Mesenchymal stem cell (in vitro differentiated cells and primary cell): Measurements from ENCODE around the gene CACNA1S.

Source experiments
- DNase-seq: peaks from one replicate; pipeline ENCODE4 v3.0.0-alpha.2; 2013
- H2AFZ ChIP-seq: one replicate; pipeline ENCODE4 v1.6.1; 2013; ENCODE audit warnings: low read depth, mild to moderate bottlenecking, control low read depth, inconsistent platforms, low read length, moderate library complexity
- H2AK5ac ChIP-seq: 2 replicates; pipeline ENCODE4 v1.6.1; 2013; ENCODE audit warnings: low read length, moderate library complexity, mild to moderate bottlenecking, inconsistent platforms; ENCODE audit not compliant: severe bottlenecking
- H2BK120ac ChIP-seq: one replicate; pipeline ENCODE4 v1.6.1; 2013; ENCODE audit warnings: low read depth, mild to moderate bottlenecking, inconsistent platforms, low read length, moderate library complexity
- H2BK12ac ChIP-seq, 2 experiments: one replicate each; pipeline ENCODE4 v1.6.1; 2013; ENCODE audit warnings: inconsistent platforms in 2 of 2, low read length in 2 of 2, mild to moderate bottlenecking in 2 of 2, moderate library complexity in 2 of 2, control low read depth in 1 of 2
- H2BK15ac ChIP-seq: one replicate; pipeline ENCODE4 v1.6.1; 2013; ENCODE audit warnings: mild to moderate bottlenecking, low read depth, inconsistent platforms; ENCODE audit not compliant: poor library complexity, severe bottlenecking
- H2BK5ac ChIP-seq: 2 replicates; pipeline ENCODE4 v1.6.1; 2013; ENCODE audit warnings: low read depth, mild to moderate bottlenecking, low read length, control low read depth, inconsistent platforms; ENCODE audit not compliant: poor library complexity, severe bottlenecking
- H3K14ac ChIP-seq, 2 experiments: one replicate each; pipeline ENCODE4 v1.6.1; 2013; ENCODE audit warnings: inconsistent platforms in 2 of 2, low read length in 2 of 2, control low read depth in 1 of 2, mild to moderate bottlenecking in 1 of 2, moderate library complexity in 1 of 2
- H3K18ac ChIP-seq, 2 experiments: one replicate each; pipeline ENCODE4 v1.6.1; 2013; ENCODE audit warnings: inconsistent platforms in 2 of 2, low read length in 2 of 2, control low read depth in 1 of 2, low read depth in 1 of 2, mild to moderate bottlenecking in 1 of 2
- H3K23ac ChIP-seq, 2 experiments: one replicate each; pipeline ENCODE4 v1.6.1; 2013; ENCODE audit warnings: inconsistent platforms in 2 of 2, low read length in 2 of 2, mild to moderate bottlenecking in 2 of 2, moderate library complexity in 2 of 2, control low read depth in 1 of 2
- H3K27ac ChIP-seq: 2 replicates; pipeline ENCODE4 v1.5.1; 2013; ENCODE audit warnings: mild to moderate bottlenecking, moderate library complexity, low read length, control low read depth, inconsistent platforms; ENCODE audit not compliant: poor library complexity, severe bottlenecking
- H3K27me3 ChIP-seq, 2 experiments: 2 replicates each; pipeline versions ENCODE4 v1.6.1 to v1.7.0; 2013; ENCODE audit warnings: low read length in 2 of 2, mild to moderate bottlenecking in 2 of 2, moderate library complexity in 2 of 2, control low read depth in 1 of 2, inconsistent platforms in 1 of 2; ENCODE audit not compliant: control insufficient read depth in 1 of 2, insufficient read depth in 1 of 2
- H3K36me3 ChIP-seq, 2 experiments: 2 replicates each; pipeline versions ENCODE4 v1.6.1 to v1.7.0; 2013; ENCODE audit warnings: low read length in 2 of 2, control low read depth in 1 of 2, inconsistent platforms in 1 of 2, low read depth in 1 of 2, mild to moderate bottlenecking in 1 of 2; ENCODE audit not compliant: insufficient read depth in 2 of 2, control insufficient read depth in 1 of 2
- H3K4ac ChIP-seq, 2 experiments: one replicate each; pipeline ENCODE4 v1.6.1; 2013; ENCODE audit warnings: inconsistent platforms in 2 of 2, low read length in 2 of 2, mild to moderate bottlenecking in 2 of 2, moderate library complexity in 2 of 2, control low read depth in 1 of 2, low read depth in 1 of 2
- H3K4me1 ChIP-seq: 2 replicates; pipeline ENCODE4 v1.6.1; 2013; ENCODE audit warnings: low read depth, low read length, control low read depth; ENCODE audit not compliant: control insufficient read depth, insufficient read depth
- H3K4me2 ChIP-seq: 2 replicates; pipeline ENCODE4 v1.6.1; 2013; ENCODE audit warnings: low read length, mild to moderate bottlenecking, inconsistent platforms; ENCODE audit not compliant: poor library complexity, severe bottlenecking
- H3K4me3 ChIP-seq, 2 experiments: 2 replicates each; pipeline versions ENCODE4 v1.5.1 to v1.7.0; 2013; ENCODE audit warnings: low read length in 2 of 2, mild to moderate bottlenecking in 2 of 2, control low read depth in 1 of 2, low read depth in 1 of 2; ENCODE audit not compliant: insufficient read depth in 1 of 2
- H3K79me1 ChIP-seq: replicated peaks from 2 replicates; pipeline ENCODE4 v1.6.1; 2013; ENCODE audit warnings: mild to moderate bottlenecking, control low read depth, low read length, inconsistent platforms; ENCODE audit not compliant: poor library complexity, severe bottlenecking
- H3K9ac ChIP-seq: 2 replicates; pipeline ENCODE4 v1.7.0; 2013; ENCODE audit warnings: mild to moderate bottlenecking, low read length, moderate library complexity
- H3K9me3 ChIP-seq: 2 replicates; pipeline ENCODE4 v1.7.0; 2013; ENCODE audit warnings: mild to moderate bottlenecking, low read length; ENCODE audit not compliant: control insufficient read depth
- H4K8ac ChIP-seq: one replicate; pipeline ENCODE4 v1.6.1; 2013; ENCODE audit warnings: inconsistent platforms, mild to moderate bottlenecking, low read length, moderate library complexity
- H4K91ac ChIP-seq: one replicate; pipeline ENCODE4 v1.6.1; 2013; ENCODE audit warnings: mild to moderate bottlenecking, low read length, inconsistent platforms
- WGBS: methylation state at CpG from one replicate; pipeline ENCODE4 v1.1.7; 2013; ENCODE audit warnings: mixed read lengths; 5-methylcytosine and 5-hydroxymethylcytosine counted together

The CACNA1S gene

GRCh38 chr1:201114245-201115131 is 2.3 kb upstream of the CACNA1S start:
- peak overlapping the region in 1 of 2 experiments; percentile 73 for H3K23ac ChIP-seq
- peak overlapping the region; percentile 81 for H4K91ac ChIP-seq
- peak overlapping the region in 1 of 2 experiments; percentile 19 for H3K4ac ChIP-seq
- peak overlapping the region; percentile 41 for H2BK15ac ChIP-seq
- peak overlapping the region; percentile 95 for H4K8ac ChIP-seq
- H3K4me1 ChIP-seq, result peaks cover 15% of the 10 kb centered on the region
- H3K9me3 ChIP-seq, result no peaks in the 10 kb centered on the region
- DNase-seq, result peak; percentile 93
- H2AK5ac ChIP-seq, result no peak overlapping the region
- H3K14ac ChIP-seq, result no peak overlapping the region
- peak overlapping the region; percentile 55 to 88 for H3K18ac ChIP-seq
- H3K79me1 ChIP-seq, result peaks cover 3% of the 10 kb centered on the region
- peak overlapping the region; percentile 60 for H2AFZ ChIP-seq
- H3K36me3 ChIP-seq, result peaks cover 0 to 4% of the 10 kb centered on the region in 2 experiments
- WGBS, result 1% methylated on average over 69 of the region's 88 CpGs
- H3K27me3 ChIP-seq, result peaks cover 18 to 26% of the 10 kb centered on the region in 2 experiments
- H3K27ac ChIP-seq, result no peak overlapping the region
- H3K9ac ChIP-seq, result peak overlapping the region; percentile 81
- H2BK120ac ChIP-seq, result peak overlapping the region; percentile 61
- H2BK12ac ChIP-seq, result peak overlapping the region in 1 of 2 experiments; percentile 4
- no peak overlapping the region for H2BK5ac ChIP-seq
- H3K4me3 ChIP-seq, result peak overlapping the region; percentile 68 to 87
- peak overlapping the region; percentile 90 for H3K4me2 ChIP-seq

GRCh38 chr1:201113451-201114244 is 1.4 kb upstream of the CACNA1S start:
- DNase-seq, result no peak
- H2AK5ac ChIP-seq, result no peak overlapping the region
- peaks cover 15% of the 10 kb centered on the region for H3K4me1 ChIP-seq
- H3K4me3 ChIP-seq, result peak overlapping the region in 1 of 2 experiments; percentile 87
- H3K27ac ChIP-seq, result no peak overlapping the region
- H2AFZ ChIP-seq, result no peak overlapping the region
- no peak overlapping the region for H4K91ac ChIP-seq
- peaks cover 3% of the 10 kb centered on the region for H3K79me1 ChIP-seq
- no peak overlapping the region for H2BK5ac ChIP-seq
- H2BK12ac ChIP-seq, result no peak overlapping the region
- no peak overlapping the region for H3K23ac ChIP-seq
- H3K4me2 ChIP-seq, result peak overlapping the region; percentile 90
- H3K27me3 ChIP-seq, result peaks cover 18 to 28% of the 10 kb centered on the region in 2 experiments
- no peak overlapping the region for H2BK15ac ChIP-seq
- no peak overlapping the region for H3K18ac ChIP-seq
- no peak overlapping the region for H4K8ac ChIP-seq
- 31% methylated on average over 12 of the region's 17 CpGs for whole genome bisulfite sequencing
- H3K9ac ChIP-seq, result peak overlapping the region; percentile 81
- no peak overlapping the region for H3K4ac ChIP-seq
- no peak overlapping the region for H3K14ac ChIP-seq
- peaks cover 0 to 4% of the 10 kb centered on the region in 2 experiments for H3K36me3 ChIP-seq
- H2BK120ac ChIP-seq, result no peak overlapping the region
- no peaks in the 10 kb centered on the region for H3K9me3 ChIP-seq

- no peak overlapping the region for H2AFZ ChIP-seq
- no peak overlapping the region for H3K4ac ChIP-seq
- H2AK5ac ChIP-seq, result no peak overlapping the region
- no peak overlapping the region for H4K91ac ChIP-seq
- H3K18ac ChIP-seq, result no peak overlapping the region
- no peak overlapping the region for H3K23ac ChIP-seq
- no peak overlapping the region for H3K4me3 ChIP-seq
- H3K14ac ChIP-seq, result no peak overlapping the region
- WGBS, result 89% methylated on average over 3 of the region's 3 CpGs
- H3K27ac ChIP-seq, result no peak overlapping the region
- peaks cover 15% of the 10 kb centered on the region for H3K4me1 ChIP-seq
- DNase-seq, result no peak
- peaks cover 3% of the 10 kb centered on the region for H3K79me1 ChIP-seq
- no peak overlapping the region for H2BK120ac ChIP-seq
- H3K36me3 ChIP-seq, result peaks cover 0 to 4% of the 10 kb centered on the region in 2 experiments
- no peak overlapping the region for H3K4me2 ChIP-seq
- peaks cover 18 to 30% of the 10 kb centered on the region in 2 experiments for H3K27me3 ChIP-seq
- no peak overlapping the region for H3K9ac ChIP-seq
- H2BK5ac ChIP-seq, result no peak overlapping the region
- H3K9me3 ChIP-seq, result no peaks in the 10 kb centered on the region
- H2BK15ac ChIP-seq, result no peak overlapping the region
- H4K8ac ChIP-seq, result no peak overlapping the region
- no peak overlapping the region for H2BK12ac ChIP-seq
These were observed 700 bp upstream of the CACNA1S start for GRCh38 chr1:201112926-201113325.

- H3K9me3 ChIP-seq, result no peaks in the 10 kb centered on the region
- H2BK12ac ChIP-seq, result no peak overlapping the region
- no peak overlapping the region for H3K4me3 ChIP-seq
- no peak overlapping the region for H2BK15ac ChIP-seq
- H3K18ac ChIP-seq, result no peak overlapping the region
- WGBS, result 88% methylated on average over 3 of the region's 3 CpGs
- no peak for DNase-seq
- no peak overlapping the region for H3K14ac ChIP-seq
- no peak overlapping the region for H3K27ac ChIP-seq
- H3K4me2 ChIP-seq, result no peak overlapping the region
- no peak overlapping the region for H2BK120ac ChIP-seq
- no peak overlapping the region for H4K91ac ChIP-seq
- no peak overlapping the region for H2BK5ac ChIP-seq
- H3K23ac ChIP-seq, result no peak overlapping the region
- H3K27me3 ChIP-seq, result peaks cover 18 to 42% of the 10 kb centered on the region in 2 experiments
- peaks cover 0 to 4% of the 10 kb centered on the region in 2 experiments for H3K36me3 ChIP-seq
- no peak overlapping the region for H2AK5ac ChIP-seq
- no peak overlapping the region for H2AFZ ChIP-seq
- H3K79me1 ChIP-seq, result peaks cover 3% of the 10 kb centered on the region
- H3K4ac ChIP-seq, result no peak overlapping the region
- H3K9ac ChIP-seq, result no peak overlapping the region
- no peak overlapping the region for H4K8ac ChIP-seq
- H3K4me1 ChIP-seq, result peaks cover 15% of the 10 kb centered on the region
These were observed 554 bp downstream of the CACNA1S start for GRCh38 chr1:201111672-201112071.
